HepG2 (cell line): Measurements from ENCODE around the gene LTB4R2. TPM values are rescaled to one million over a fixed set of nuclear protein-coding genes. Genes with fewer than 3 reads are reported as not detected.

ENCODE experiments used
- ATAC-seq: fragments of 200-7000 bp; cut with Tn5 transposase; 3 replicates; pipeline ENCODE4 v1.9.1; 2020; ENCODE audit warnings: mild to moderate bottlenecking, moderate library complexity
- BruUV-seq: library from RNA; stranded (reverse); fragments of 400-500 nt; replicated peaks from 2 replicates; lab custom pipeline; 2021; lab: Mats Ljungman, UMichigan
- CTCF ChIA-PET: fragments of 300-600 bp; formaldehyde crosslinking; extraction: SDS; loops from one replicate; lab custom pipeline; 2021; ENCODE audit warnings: low total read pairs, inconsistent platforms, low intra/inter-chr PET ratio; lab: Yijun Ruan, JAX
- POLR2A ChIA-PET: fragments of 350-600 bp; sonication (Branson Sonifier 250); formaldehyde crosslinking; loops from one replicate; lab custom pipeline; 2020; ENCODE audit warnings: antibody characterized with exemption, inconsistent platforms; lab: Yijun Ruan, JAX
- DNase-seq: peaks from one replicate; pipeline ENCODE4 v3.0.0-alpha.2; 2015; ENCODE audit warnings: low spot score
- FAIRE-seq: peaks from 3 replicates; lab custom pipeline; 2011; peaks lifted over from hg19 to GRCh38; lab: Jason Lieb, UNC
- H2AFZ ChIP-seq: one replicate; pipeline ENCODE4 v1.6.1; 2011; ENCODE audit warnings: low read length, inconsistent platforms
- H3K27ac ChIP-seq: fragments of 300-600 bp; 3 replicates; pipeline ENCODE4 v1.8.0; 2011; ENCODE audit warnings: mixed run types, mild to moderate bottlenecking, mixed read lengths, low read length, inconsistent platforms; ENCODE audit not compliant: insufficient read depth; ENCODE audit errors: extremely low read length
- H3K27me3 ChIP-seq, 2 experiments: fragments of 200-600 bp in 1 of 2; 2 replicates in 1 of 2; 3 replicates in 1 of 2; pipeline versions ENCODE4 v1.6.0 to v1.8.0; 2011; ENCODE audit warnings: low read length in 2 of 2, mild to moderate bottlenecking in 2 of 2, moderate library complexity in 2 of 2, inconsistent platforms in 1 of 2; ENCODE audit not compliant: insufficient read depth in 2 of 2, control insufficient read depth in 1 of 2
- H3K36me3 ChIP-seq, 2 experiments: fragments of 200-600 bp in 1 of 2; replicated peaks in 1 of 2; 2 replicates in 1 of 2; 3 replicates in 1 of 2; pipeline versions ENCODE4 v1.5.1 to v1.8.0; 2011; ENCODE audit warnings: low read length in 2 of 2, inconsistent platforms in 1 of 2; ENCODE audit not compliant: insufficient read depth in 2 of 2, control insufficient read depth in 1 of 2
- H3K4me1 ChIP-seq: 2 replicates; pipeline ENCODE4 v1.5.1; 2012; ENCODE audit warnings: low read length, inconsistent platforms; ENCODE audit not compliant: insufficient read depth
- H3K4me2 ChIP-seq: 2 replicates; pipeline ENCODE4 v1.6.0; 2011; ENCODE audit warnings: low read depth, low read length, inconsistent platforms
- H3K4me3 ChIP-seq, 3 experiments: fragments of 200-600 bp in 1 of 3; sonication (generic), shearing (Covaris generic) in 1 of 3; replicated peaks in 1 of 3; 2 replicates each; pipeline ENCODE4 v1.5.1; 2011 to 2016; ENCODE audit warnings: low read length in 3 of 3, inconsistent platforms in 2 of 3, low read depth in 2 of 3, mild to moderate bottlenecking in 2 of 3, control low read depth in 1 of 3, mixed read lengths in 1 of 3; ENCODE audit not compliant: insufficient read depth in 1 of 3
- H3K79me2 ChIP-seq: one replicate; pipeline ENCODE4 v1.6.1; 2011; ENCODE audit warnings: low read length, inconsistent platforms; ENCODE audit not compliant: insufficient read depth
- H3K9ac ChIP-seq: 2 replicates; pipeline ENCODE4 v1.6.0; 2011; ENCODE audit warnings: mild to moderate bottlenecking, low read depth, low read length, inconsistent platforms; ENCODE audit not compliant: insufficient read depth
- H3K9me3 ChIP-seq: 2 replicates; pipeline ENCODE4 v1.5.1; 2012; ENCODE audit warnings: mild to moderate bottlenecking, low read length
- H4K20me1 ChIP-seq: 2 replicates; pipeline ENCODE4 v1.6.0; 2011; ENCODE audit warnings: inconsistent platforms, mild to moderate bottlenecking, low read length, moderate library complexity; ENCODE audit not compliant: insufficient read depth
- AHR ChIP-seq: IDR thresholded peaks from 2 replicates; pipeline ENCODE4 v1.6.1; 2018; ENCODE audit warnings: missing genetic modification reagents, missing compliant biosample characterization
- ARID2 ChIP-seq: sonication (generic); formaldehyde crosslinking; IDR thresholded peaks from 2 replicates; pipeline ENCODE4 v1.8.1; 2022; ENCODE audit warnings: mild to moderate bottlenecking, missing genetic modification reagents, borderline replicate concordance
- EP300 ChIP-seq, 3 experiments: sonication (generic) in 1 of 3; formaldehyde crosslinking in 1 of 3; IDR thresholded peaks; 2 replicates each; pipeline versions ENCODE4 v1.5.1 to v1.6.1; 2011 to 2020; ENCODE audit warnings: low read depth in 2 of 3, low read length in 2 of 3, borderline replicate concordance in 1 of 3, improper control_type of control experiment in 1 of 3, mild to moderate bottlenecking in 1 of 3, missing genetic modification reagents in 1 of 3, moderate library complexity in 1 of 3
- EZH2 ChIP-seq: conservative IDR thresholded peaks from 2 replicates; pipeline ENCODE4 v1.6.1; 2012; ENCODE audit warnings: mild to moderate bottlenecking, low read depth, low read length, moderate library complexity
- FOXK2 ChIP-seq: fragments of 450-650 bp; IDR thresholded peaks from 2 replicates; pipeline ENCODE4 v1.6.1; 2016
- GLI4 ChIP-seq: sonication (generic); formaldehyde crosslinking; IDR thresholded peaks from 2 replicates; pipeline ENCODE4 v1.5.1; 2020; ENCODE audit warnings: missing genetic modification reagents, mild to moderate bottlenecking, moderate library complexity, borderline replicate concordance
- HOXA7 ChIP-seq: sonication (generic); formaldehyde crosslinking; IDR thresholded peaks from 2 replicates; pipeline ENCODE4 v1.8.1; 2022; ENCODE audit warnings: mild to moderate bottlenecking, missing genetic modification reagents, moderate library complexity
- KAT7 ChIP-seq: IDR thresholded peaks from 2 replicates; pipeline ENCODE4 v1.6.1; 2018; ENCODE audit warnings: borderline replicate concordance, missing compliant biosample characterization
- MIXL1 ChIP-seq: IDR thresholded peaks from 2 replicates; pipeline ENCODE4 v1.6.1; 2016
- MYNN ChIP-seq: sonication (generic); formaldehyde crosslinking; IDR thresholded peaks from 2 replicates; pipeline ENCODE4 v1.4.0; 2020; ENCODE audit warnings: mild to moderate bottlenecking, low read depth, missing genetic modification reagents
- SRSF9 ChIP-seq: fragments of 200-400 bp; formaldehyde crosslinking; IDR thresholded peaks from 2 replicates; pipeline ENCODE4 v1.6.1; 2018; ENCODE audit warnings: borderline replicate concordance, mild to moderate bottlenecking, low read depth, low read length; ENCODE audit not compliant: insufficient read depth, poor library complexity, severe bottlenecking
- ZIK1 ChIP-seq: sonication (generic); formaldehyde crosslinking; IDR thresholded peaks from 2 replicates; pipeline ENCODE4 v1.5.0; 2020; ENCODE audit warnings: mild to moderate bottlenecking, low read depth, missing genetic modification reagents, borderline replicate concordance
- ZNF124 ChIP-seq: sonication (generic); formaldehyde crosslinking; IDR thresholded peaks from 2 replicates; pipeline ENCODE4 v1.4.0; 2020; ENCODE audit warnings: missing genetic modification reagents
- ZNF136 ChIP-seq: sonication (generic); formaldehyde crosslinking; IDR thresholded peaks from 2 replicates; pipeline ENCODE4 v1.8.1; 2022; ENCODE audit warnings: low read depth, mild to moderate bottlenecking, moderate library complexity, missing genetic modification reagents
- ZNF205 ChIP-seq: IDR thresholded peaks from 2 replicates; pipeline ENCODE4 v1.6.1; 2018; ENCODE audit warnings: missing biosample characterization, missing genetic modification reagents
- ZNF782 ChIP-seq: sonication (generic); formaldehyde crosslinking; IDR thresholded peaks from 2 replicates; pipeline ENCODE4 v1.4.0; 2020; ENCODE audit warnings: missing genetic modification reagents, mild to moderate bottlenecking, borderline replicate concordance
- WGBS: methylation state at CpG from one replicate; pipeline ENCODE4 v1.1.6; 2017; ENCODE audit warnings: low lambda C conversion rate; 5-methylcytosine and 5-hydroxymethylcytosine counted together
- in situ Hi-C: cut with HindIII; loops from 2 replicates; pipeline ENCODE4 v1.10.0; 2017; ENCODE audit warnings: low pct_unique_long_range_greater_than_20kb; ENCODE audit not compliant: extremely low pct_ligation_motif_present
- intact Hi-C: fragments of 100-400 bp; cut with micrococcal nuclease; formaldehyde crosslinking; loops from one replicate; pipeline ENCODE4 v1.10.0; 2022; ENCODE audit not compliant: unreplicated experiment
- polyA plus RNA-seq, 8 experiments: library from polyadenylated mRNA; depleted of rRNA in 3 of 8; stranded (reverse) in 7 of 8; unstranded in 1 of 8; fragments of >200 nt; fragmentation: Illumina TruSeq in 4 of 8; extraction: Trizol in 4 of 8; gene quantifications; 2 replicates each; pipeline versions ENCODE4 v1.2.1 to v1.2.3, GENCODE V29; 2011 to 2016; ENCODE audit warnings: low read depth in 4 of 8, missing spikeins in 1 of 8, mixed read lengths in 1 of 8; ENCODE audit not compliant: insufficient read depth in 1 of 8
- total RNA-seq, 5 experiments: library from RNA; depleted of rRNA; stranded (reverse); fragments of >200 nt; fragmentation: Illumina TruSeq; extraction: Trizol; gene quantifications; 2 replicates each; pipeline ENCODE4 v1.2.3, GENCODE V29; 2016; ENCODE audit warnings: low read depth in 1 of 5
- TF ChIP-seq, protein P1 (sequence below): sonication (generic); formaldehyde crosslinking; IDR thresholded peaks from 2 replicates; pipeline ENCODE4 v1.5.0; 2020; ENCODE audit warnings: mild to moderate bottlenecking, missing genetic modification reagents
- TF ChIP-seq, protein P2 (sequence below): sonication (generic); formaldehyde crosslinking; IDR thresholded peaks from 2 replicates; pipeline ENCODE4 v1.8.0; 2022; ENCODE audit warnings: mild to moderate bottlenecking, missing genetic modification reagents, moderate library complexity

Gene LTB4R2
- total and polyA plus RNA-seq, 2 of the 13 experiments (the other 11 are each of a cell fraction or from before 2014, with no cell fraction given), result 3.9 to 6.9 TPM

DNA sequence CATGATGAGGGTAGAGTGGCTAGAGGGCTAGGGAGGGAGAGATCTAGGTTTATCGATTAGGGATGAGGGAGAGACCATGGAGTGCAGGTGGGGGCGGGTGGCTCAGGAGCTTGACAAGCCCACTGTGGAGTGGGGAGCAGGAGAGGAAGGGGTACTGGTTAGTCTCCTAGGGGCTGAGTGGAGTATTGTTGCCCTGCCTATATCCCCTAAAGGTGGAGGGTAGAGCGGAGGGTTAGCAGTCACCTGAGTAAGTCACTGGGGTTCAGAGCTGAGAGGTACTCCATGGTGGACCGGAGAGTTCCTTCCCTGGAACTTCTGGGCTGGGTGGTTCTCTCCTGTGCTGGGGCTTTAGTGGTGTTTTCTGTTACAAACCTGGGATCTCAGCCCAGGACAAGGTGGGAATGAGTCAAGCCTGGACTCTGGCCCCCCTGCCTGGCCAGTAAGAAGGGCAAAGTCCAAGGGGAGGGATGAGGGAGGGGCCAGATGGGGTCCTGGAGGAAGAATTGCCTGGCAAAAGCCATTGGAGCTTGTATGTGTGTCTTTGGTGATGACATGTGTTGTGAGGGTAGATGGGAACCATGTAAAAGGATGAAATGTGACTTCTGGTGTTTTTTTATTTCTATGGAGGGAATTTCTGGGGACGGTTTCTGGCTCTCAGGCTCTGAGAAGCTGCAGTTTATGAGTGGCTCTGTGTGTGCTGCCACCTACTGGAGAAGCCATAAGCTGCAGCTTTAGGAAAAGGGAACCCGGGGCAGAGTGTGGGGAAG lies 2.2 kb upstream of the LTB4R2 start, which contains the start of gene CIDEB:
Gene CIDEB (minus strand): TSS at position 403 of the 767 bp plus-strand sequence. CDS start 119 bp downstream, at position 284.
- ChIA-PET POLR2A (interaction anchor here (0.6 to 24.7 kb wide), 53 partner anchors 8 to 1005 kb away, joined by 3 to 850 read pairs (median 6); partner anchors contain the start of genes BCL2L2, CBLN3, CHMP4A and DCAF11), CTCF (interaction anchor here (0.6 to 3.4 kb wide), 7 partner anchors 8 to 742 kb away, joined by 3 to 45 read pairs (median 6); partner anchors contain the start of genes DHRS1, MDP1, NOP9 and TINF2)
- ATAC-seq (peak; percentile 91), DNase-seq (peak; percentile 99), FAIRE-seq (peak; percentile 99)
- Histone ChIP-seq H3K27ac (peak within 1 kb of the TSS; percentile 90), H3K4me3 (peak within 1 kb of the TSS; percentile 44 to 73 (median 56)), H3K27me3 (no peaks in the 10 kb centered on the region; a peak in 1 of 5 replicates), H3K36me3 (peaks cover 36 to 43% of the 10 kb centered on the region in 2 experiments), H3K79me2 (peaks cover 9% of the 10 kb centered on the region), H4K20me1 (no peaks in the 10 kb centered on the region), H3K4me1 (peaks cover 48% of the 10 kb centered on the region), H3K9ac (peak within 1 kb of the TSS; percentile 86), H3K4me2 (peak within 1 kb of the TSS; percentile 92), H3K9me3 (no peaks in the 10 kb centered on the region), H2AFZ (peak within 1 kb of the TSS; percentile 81)
- 4% methylated on average over 6 of the region's 6 CpGs for WGBS
- in situ Hi-C loops, result no loop called here
- no TSS peak for BruUV-seq
- intact Hi-C loops, result loop anchor here (1.0 to 2.0 kb wide), 2 partner anchors 8 to 65 kb away; partner anchors contain the start of genes DHRS1, NOP9 and TINF2
- TF ChIP-seq GLI4 (CRISPR knock-in tag), result no peak; the same call in 1 of the 2 replicates
- no peak for TF ChIP-seq EZH2
- TF ChIP-seq MYNN (CRISPR knock-in tag), result 0 out of 2 replicates have a peak, but pooled peaks have one; percentile 95
- TF ChIP-seq SRSF9, result no peak
- TF ChIP-seq FOXK2, result peak; percentile 56; the same call in 1 of the 2 replicates
- peak; percentile 85 for TF ChIP-seq AHR (CRISPR knock-in tag)
- no peak for TF ChIP-seq KAT7
- TF ChIP-seq HOXA7 (CRISPR knock-in tag), result no peak
- TF ChIP-seq, protein P1, sequence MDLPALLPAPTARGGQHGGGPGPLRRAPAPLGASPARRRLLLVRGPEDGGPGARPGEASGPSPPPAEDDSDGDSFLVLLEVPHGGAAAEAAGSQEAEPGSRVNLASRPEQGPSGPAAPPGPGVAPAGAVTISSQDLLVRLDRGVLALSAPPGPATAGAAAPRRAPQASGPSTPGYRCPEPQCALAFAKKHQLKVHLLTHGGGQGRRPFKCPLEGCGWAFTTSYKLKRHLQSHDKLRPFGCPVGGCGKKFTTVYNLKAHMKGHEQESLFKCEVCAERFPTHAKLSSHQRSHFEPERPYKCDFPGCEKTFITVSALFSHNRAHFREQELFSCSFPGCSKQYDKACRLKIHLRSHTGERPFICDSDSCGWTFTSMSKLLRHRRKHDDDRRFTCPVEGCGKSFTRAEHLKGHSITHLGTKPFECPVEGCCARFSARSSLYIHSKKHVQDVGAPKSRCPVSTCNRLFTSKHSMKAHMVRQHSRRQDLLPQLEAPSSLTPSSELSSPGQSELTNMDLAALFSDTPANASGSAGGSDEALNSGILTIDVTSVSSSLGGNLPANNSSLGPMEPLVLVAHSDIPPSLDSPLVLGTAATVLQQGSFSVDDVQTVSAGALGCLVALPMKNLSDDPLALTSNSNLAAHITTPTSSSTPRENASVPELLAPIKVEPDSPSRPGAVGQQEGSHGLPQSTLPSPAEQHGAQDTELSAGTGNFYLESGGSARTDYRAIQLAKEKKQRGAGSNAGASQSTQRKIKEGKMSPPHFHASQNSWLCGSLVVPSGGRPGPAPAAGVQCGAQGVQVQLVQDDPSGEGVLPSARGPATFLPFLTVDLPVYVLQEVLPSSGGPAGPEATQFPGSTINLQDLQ (CRISPR knock-in tag), result no peak
- peak; percentile 46; the same call in 1 of the 2 replicates for TF ChIP-seq ZIK1 (CRISPR knock-in tag)
- TF ChIP-seq EP300 (IDR thresholded peaks at IDR 0.05; ENCODE audit: low read depth in 2 of 2, low read length in 2 of 2), result peak; percentile 76 to 87
- peak; percentile 88 for TF ChIP-seq EP300 (CRISPR knock-in tag; IDR thresholded peaks at IDR 0.05; ENCODE audit: borderline replicate concordance)
- TF ChIP-seq ZNF124 (CRISPR knock-in tag), result peak; percentile 97
- 0 out of 2 replicates have a peak, but pooled peaks have one; percentile 44 for TF ChIP-seq ARID2 (CRISPR knock-in tag)
- peak; percentile 89; the same call in 1 of the 2 replicates for TF ChIP-seq ZNF205 (CRISPR knock-in tag)
- TF ChIP-seq ZNF782 (CRISPR knock-in tag), result 0 out of 2 replicates have a peak, but pooled peaks have one; percentile 94
- peak; percentile 97 for TF ChIP-seq ZNF136
- TF ChIP-seq, protein P2, sequence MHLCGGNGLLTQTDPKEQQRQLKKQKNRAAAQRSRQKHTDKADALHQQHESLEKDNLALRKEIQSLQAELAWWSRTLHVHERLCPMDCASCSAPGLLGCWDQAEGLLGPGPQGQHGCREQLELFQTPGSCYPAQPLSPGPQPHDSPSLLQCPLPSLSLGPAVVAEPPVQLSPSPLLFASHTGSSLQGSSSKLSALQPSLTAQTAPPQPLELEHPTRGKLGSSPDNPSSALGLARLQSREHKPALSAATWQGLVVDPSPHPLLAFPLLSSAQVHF (CRISPR knock-in tag), result no peak
- TF ChIP-seq MIXL1 (CRISPR knock-in tag), result peak; percentile 96
